ENCODE measurements around the gene CDCP1. TPM values are rescaled to one million over a fixed set of nuclear protein-coding genes. Genes with fewer than 3 reads are reported as not detected.

Gene CDCP1
- total RNA-seq, 1 donor from 2014 or later: 0.15 TPM

DNA sequence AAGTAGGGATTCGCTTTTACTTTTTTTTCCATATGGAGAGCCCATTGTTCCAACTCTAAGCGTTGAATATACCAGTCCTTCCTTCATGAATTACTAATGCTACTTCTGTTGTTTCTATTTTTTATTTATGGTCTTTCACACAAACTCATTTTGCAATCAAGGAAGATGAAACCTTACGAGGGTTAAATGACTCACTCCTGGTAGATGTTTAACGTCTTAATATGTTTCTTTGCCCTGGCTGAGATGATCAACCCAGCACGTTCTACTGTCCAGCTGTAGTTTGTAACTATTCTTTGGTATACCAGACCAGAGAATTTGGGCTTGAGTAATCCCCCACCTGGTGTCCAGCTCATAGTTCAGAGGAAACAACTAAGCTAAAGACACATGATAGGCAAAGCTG is 23.1 kb downstream of the CDCP1 start:
- no peak overlapping the region for H3K27ac Mint-ChIP-seq (ENCODE audit: unreplicated experiment)
- DNase-seq (ENCODE audit: low spot score): no peak
- H3K36me3 Mint-ChIP-seq (ENCODE audit: low read depth): no peaks in the 10 kb centered on the region
- H3K4me3 Mint-ChIP-seq (ENCODE audit: unreplicated experiment): no peak overlapping the region
- no peak for TF ChIP-seq CTCF (IDR thresholded peaks at IDR 0.05)
- no peaks in the 10 kb centered on the region for H3K9me3 Mint-ChIP-seq (ENCODE audit: low read depth)
- H3K4me1 Mint-ChIP-seq (ENCODE audit: low read depth): peaks cover 24% of the 10 kb centered on the region
- peaks cover 3% of the 10 kb centered on the region for H3K27me3 Mint-ChIP-seq (ENCODE audit: low read depth)

- Mint-ChIP-seq H3K4me1 (ENCODE audit: low read depth) (peaks cover 24% of the 10 kb centered on the region), H3K36me3 (ENCODE audit: low read depth) (no peaks in the 10 kb centered on the region), H3K27ac (ENCODE audit: unreplicated experiment) (no peak overlapping the region), H3K9me3 (ENCODE audit: low read depth) (no peaks in the 10 kb centered on the region), H3K4me3 (ENCODE audit: unreplicated experiment) (no peak overlapping the region), H3K27me3 (ENCODE audit: low read depth) (peaks cover 10% of the 10 kb centered on the region)
- no peak for DNase-seq (ENCODE audit: low spot score)
- no peak for TF ChIP-seq CTCF (IDR thresholded peaks at IDR 0.05)
Observed at GRCh38 chr3:45120359-45121158, 25.6 kb downstream of the CDCP1 start.

DNA sequence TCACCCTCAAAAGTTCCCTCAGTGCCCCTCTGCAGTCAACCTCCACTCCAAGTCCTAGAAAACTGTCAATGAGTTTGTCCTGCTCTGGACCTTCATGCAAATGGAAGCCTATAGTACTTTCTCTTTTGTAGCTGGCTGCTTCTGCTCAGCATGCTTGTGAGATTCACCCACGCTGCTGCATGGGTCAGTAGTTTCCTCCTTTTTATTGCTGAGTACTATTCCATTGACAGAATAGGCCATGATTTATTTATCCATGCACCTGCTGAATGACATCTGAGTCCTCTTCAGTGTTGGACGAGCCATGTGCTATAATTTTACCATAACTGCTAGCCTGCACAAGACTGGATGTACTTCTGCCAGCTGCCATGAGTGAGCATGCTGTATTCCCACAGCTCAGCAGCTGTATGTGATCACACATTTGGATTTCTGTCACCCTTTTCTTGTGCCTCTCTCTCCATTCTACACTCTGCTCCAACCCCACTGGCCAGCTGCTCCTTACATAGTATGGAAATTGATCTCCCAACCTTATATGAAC is 26.3 kb downstream of the CDCP1 start:
- no peaks in the 10 kb centered on the region for H3K9me3 Mint-ChIP-seq (ENCODE audit: low read depth)
- DNase-seq (ENCODE audit: low spot score): no peak

DNA sequence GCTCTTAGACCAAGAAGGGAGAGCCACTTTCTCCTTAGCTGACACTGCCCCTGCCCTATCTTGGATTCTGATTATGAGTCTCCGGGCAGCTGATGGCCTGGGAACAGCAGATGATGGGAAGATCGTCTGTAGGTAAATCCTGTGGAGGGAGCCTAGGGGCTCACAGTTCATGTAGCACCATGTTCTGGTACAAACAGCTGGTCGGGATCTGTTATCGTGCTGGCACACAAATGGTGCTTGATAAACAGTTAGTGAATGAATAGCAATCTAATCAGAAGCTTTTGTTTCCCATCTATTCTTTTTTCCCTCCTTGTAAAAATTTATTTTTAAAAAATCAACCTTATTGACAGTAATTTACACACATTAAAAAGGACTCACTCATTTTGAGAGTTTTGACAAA is 26.8 kb downstream of the CDCP1 start:
- Mint-ChIP-seq H3K27me3 (ENCODE audit: low read depth) (peaks cover 10% of the 10 kb centered on the region), H3K27ac (ENCODE audit: unreplicated experiment) (no peak overlapping the region), H3K36me3 (ENCODE audit: low read depth) (no peaks in the 10 kb centered on the region), H3K4me1 (ENCODE audit: low read depth) (peaks cover 17% of the 10 kb centered on the region), H3K9me3 (ENCODE audit: low read depth) (no peaks in the 10 kb centered on the region), H3K4me3 (ENCODE audit: unreplicated experiment) (no peak overlapping the region)
- TF ChIP-seq CTCF (IDR thresholded peaks at IDR 0.05): no peak
- DNase-seq (ENCODE audit: low spot score): no peak

More for the DNA sequence above, 26.3 kb downstream of the CDCP1 start:
- no peak overlapping the region for H3K4me3 Mint-ChIP-seq (ENCODE audit: unreplicated experiment)
- peaks cover 10% of the 10 kb centered on the region for H3K27me3 Mint-ChIP-seq (ENCODE audit: low read depth)
- no peak overlapping the region for H3K27ac Mint-ChIP-seq (ENCODE audit: unreplicated experiment)
- TF ChIP-seq CTCF (IDR thresholded peaks at IDR 0.05): no peak
- H3K4me1 Mint-ChIP-seq (ENCODE audit: low read depth): peaks cover 22% of the 10 kb centered on the region
- no peaks in the 10 kb centered on the region for H3K36me3 Mint-ChIP-seq (ENCODE audit: low read depth)

DNA sequence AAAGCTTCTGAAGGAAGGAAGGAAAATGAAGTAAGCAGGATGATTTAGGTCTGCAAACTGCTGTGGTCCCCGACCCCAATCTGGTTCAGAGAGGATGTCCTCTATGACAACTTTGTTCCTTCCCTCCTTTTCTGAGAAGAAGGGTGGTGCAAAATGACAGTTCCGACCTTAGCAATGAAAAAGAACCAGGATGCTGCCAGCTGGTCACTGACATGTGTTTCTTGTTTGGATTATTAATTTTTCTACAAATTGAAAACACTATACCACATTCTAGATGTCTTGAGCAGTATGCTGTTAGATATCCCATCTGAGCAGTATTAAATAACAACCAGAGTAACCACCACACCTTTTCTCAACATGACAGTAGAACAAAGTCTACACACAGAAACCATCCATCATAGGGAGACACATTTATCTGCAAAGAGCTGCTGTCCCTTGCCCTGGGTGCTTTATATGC is 27.5 kb downstream of the CDCP1 start:
- no peaks in the 10 kb centered on the region for H3K36me3 Mint-ChIP-seq (ENCODE audit: low read depth)
- no peak for DNase-seq (ENCODE audit: low spot score)
- no peak for TF ChIP-seq CTCF (IDR thresholded peaks at IDR 0.05)
- H3K4me1 Mint-ChIP-seq (ENCODE audit: low read depth): peaks cover 9% of the 10 kb centered on the region
- H3K27me3 Mint-ChIP-seq (ENCODE audit: low read depth): peaks cover 10% of the 10 kb centered on the region
- H3K9me3 Mint-ChIP-seq (ENCODE audit: low read depth): no peaks in the 10 kb centered on the region
- no peak overlapping the region for H3K27ac Mint-ChIP-seq (ENCODE audit: unreplicated experiment)
- no peak overlapping the region for H3K4me3 Mint-ChIP-seq (ENCODE audit: unreplicated experiment)

Measured in chondrocyte (in vitro differentiated cells).